HG03575 (cell line): Measurements from ENCODE around the gene MRPL49.
A peak's percentile ranks its signal among the peaks of the same experiment; 100 is the strongest.
"Not testable (repeated sequence)": the region's sequence is repeated elsewhere in the genome, so short reads cannot be mapped to it uniquely, and the experiment has no call there.

Experiments
- ATAC-seq: cut with Tn5 transposase; IDR thresholded peaks from one replicate; pipeline ENCODE4 v1.9.1; 2021; ENCODE audit not compliant: unreplicated experiment, insufficient number of reproducible peaks, low FRiP score; ENCODE audit errors: extremely low read depth

The MRPL49 gene

DNA sequence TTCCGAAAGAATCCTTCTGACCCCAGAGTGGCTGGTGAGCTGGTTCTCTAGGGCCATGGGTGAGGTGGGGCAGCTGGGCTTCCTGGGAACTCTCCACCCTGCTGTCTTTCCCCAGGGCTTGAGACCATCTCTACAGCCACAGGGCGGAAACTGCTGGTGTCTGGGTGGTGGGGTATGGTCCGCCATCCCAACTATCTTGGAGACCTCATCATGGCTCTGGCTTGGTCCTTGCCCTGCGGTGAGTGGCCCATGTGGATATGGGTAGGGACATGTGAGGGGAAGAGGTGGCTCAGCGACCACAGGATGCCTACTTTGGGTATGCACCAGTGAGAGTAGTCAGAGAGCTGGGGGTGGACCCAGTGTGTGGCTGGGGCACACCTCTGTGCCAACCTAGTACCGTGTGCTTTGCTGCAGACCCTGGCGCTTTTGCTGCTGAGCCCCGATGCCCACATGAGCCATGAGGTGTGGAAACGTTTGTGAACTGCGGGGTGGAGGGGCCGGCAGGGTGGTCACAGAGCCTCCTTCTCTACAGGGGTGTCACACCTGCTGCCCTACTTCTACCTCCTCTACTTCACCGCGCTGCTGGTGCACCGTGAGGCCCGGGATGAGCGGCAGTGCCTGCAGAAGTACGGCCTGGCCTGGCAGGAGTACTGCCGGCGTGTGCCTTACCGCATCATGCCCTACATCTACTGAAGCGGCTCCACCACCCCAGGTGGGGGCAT, 6.6 kb upstream of the MRPL49 start:
- no peak for ATAC-seq

DNA sequence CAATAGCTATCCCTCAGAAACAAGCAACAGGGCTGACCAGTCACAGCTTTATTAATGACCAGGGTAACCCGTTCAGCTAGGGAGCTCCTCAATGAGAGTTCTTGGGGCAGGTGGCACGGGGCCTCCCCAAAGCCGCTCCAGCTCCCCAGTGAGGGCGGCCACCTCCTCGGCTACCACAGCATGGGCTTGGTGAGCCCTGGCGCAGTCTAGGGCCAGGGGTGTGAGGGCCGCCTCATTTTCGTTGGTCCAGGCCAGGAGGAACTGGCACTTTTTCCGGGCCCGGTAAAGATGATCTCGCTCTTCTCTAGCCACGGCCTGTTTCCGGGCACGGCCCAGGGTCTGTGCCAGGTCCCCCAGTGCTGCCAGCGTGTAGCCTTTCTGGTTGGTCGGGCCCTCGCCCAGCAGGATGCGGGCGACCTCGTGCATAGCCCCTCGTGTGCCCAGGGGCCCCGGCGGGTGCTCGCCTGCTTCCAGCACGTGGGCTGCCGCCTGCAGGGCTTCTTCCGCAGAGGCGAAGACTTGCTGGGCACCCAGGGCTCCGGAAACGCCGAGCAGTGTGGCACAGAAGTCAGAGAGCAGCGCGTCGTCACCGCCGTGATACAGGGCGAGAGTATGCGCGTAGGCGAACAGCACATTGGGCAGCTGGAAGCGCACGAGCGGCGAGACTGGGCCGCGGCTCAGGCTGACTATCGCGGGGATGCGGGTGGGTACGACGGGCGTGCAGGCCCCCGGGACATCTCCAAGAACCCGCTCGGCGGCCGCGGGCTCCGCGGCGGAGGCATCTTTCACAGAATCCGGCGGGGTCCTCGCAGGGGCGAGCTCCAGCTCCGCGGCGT, 5.5 kb upstream of the MRPL49 start:
- ATAC-seq: no peak

DNA sequence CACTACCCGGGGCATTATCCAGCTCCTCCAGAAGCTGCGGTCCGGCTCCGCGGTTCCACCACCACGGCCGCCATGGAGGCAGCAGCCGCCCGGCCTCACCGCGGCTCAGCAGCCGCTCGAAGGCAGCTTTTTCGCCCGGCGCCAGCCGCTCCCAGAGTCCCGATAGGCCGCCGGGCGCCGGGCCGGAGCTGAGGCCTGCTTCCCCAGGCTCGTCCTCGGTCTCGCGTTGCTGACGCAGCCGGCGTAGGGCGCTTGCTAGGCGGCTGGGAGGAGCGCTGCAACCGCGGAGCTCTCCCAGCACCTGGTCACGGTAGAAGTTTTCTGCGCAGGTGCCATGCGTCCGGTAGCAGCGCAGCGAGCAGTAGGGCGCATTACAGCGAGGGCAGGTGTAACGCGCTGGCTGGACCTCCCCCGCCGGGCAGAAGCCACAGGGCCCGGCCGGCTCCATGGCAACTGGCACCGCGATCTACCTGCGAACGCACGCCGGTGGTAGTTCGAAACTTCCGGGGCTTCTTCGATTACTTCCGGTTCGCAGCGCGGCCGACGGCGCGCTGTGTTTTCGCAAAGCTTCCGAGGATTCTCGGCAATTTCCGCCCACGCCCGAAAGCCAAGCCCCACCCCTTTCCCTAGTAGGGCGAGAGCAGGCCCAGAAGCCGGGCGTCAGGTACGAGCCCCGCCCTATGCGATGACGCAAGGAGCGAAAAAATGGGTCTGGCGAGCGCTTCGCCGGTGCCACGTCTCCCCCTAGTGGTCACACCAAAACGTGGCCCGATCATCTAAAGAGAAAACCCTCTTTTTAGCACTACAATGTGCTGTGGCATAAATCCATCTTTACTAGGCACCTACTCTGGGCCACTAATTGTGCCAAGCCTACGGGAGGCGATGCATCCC, 4.7 kb upstream of the MRPL49 start, which contains the start of gene ZNHIT2:
TSS of gene ZNHIT2 (minus strand) at position 496 of the 891 bp plus-strand sequence. CDS start at position 448, 48 bp downstream.
- ATAC-seq: peak; percentile 31

DNA sequence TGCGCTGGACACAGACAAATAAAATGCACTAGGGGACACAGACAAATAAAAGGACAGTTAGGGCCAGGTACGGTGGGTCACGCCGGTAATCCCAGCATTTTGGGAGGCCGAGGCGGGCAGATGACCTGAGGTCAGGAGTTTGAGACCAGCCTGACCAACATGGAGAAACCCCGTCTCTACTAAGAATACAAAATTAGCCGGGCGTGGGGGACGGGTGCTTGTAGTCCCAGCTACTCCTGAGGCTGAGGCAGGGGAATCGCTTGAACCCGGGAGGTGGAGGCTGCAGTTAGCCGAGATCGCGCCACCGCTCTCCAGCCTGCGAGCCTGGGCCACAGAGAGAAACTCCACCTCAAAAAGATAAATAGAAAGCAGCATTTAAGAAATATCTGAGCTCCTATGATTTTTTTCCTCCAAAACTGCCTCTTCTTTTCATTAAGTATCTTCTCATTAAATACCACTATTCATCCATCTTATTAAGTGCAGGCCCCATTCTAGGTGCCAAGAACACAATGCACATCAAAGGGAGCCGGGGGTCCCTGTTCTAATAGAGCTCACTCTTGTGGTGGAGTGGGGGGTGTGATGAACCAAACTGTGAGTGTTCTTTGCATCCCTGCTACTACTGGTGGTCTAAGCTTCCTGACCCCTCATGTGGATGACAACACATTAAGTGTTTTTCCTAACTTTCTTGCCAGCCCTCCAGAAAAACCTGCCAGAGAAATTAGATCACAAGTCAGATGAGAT, 3.9 kb upstream of the MRPL49 start:
- ATAC-seq: no peak

DNA sequence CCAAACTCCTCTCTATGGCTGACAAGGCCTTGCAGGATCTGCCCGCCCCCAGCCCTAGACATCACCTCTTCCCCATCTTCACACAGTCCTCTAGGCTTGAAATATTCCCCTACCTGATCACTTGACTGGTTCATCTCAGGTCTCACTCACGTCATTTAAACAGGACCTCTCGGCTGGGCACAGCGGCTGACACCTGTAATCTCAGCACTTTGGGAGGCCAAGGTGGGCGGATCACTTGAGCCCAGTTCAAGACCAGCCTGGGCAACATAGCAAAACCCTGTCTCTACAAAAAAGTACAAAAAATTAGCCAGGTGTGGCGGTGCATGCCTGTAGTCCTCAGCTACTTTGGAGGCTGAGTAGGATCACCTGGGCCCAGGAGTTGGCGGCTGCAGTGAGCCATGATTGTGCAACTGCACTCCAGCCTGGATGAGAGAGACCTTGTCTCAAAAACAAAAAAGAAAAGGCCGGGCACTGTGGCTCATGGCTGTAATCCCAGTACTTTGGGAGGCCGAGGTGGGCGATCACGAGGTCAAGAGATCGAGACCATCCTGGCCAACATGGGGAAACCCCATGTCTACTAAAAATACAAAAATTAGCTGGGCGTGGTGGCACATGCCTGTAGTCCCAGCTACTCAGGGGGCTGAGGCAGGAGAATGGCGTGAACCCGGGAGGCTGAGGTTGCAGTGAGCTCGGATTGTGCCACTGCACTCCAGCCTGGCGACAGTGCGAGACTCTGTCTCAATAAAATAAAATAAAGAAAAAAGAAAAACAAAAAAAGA, 3.0 kb upstream of the MRPL49 start:
- not testable (repeated sequence) for ATAC-seq

DNA sequence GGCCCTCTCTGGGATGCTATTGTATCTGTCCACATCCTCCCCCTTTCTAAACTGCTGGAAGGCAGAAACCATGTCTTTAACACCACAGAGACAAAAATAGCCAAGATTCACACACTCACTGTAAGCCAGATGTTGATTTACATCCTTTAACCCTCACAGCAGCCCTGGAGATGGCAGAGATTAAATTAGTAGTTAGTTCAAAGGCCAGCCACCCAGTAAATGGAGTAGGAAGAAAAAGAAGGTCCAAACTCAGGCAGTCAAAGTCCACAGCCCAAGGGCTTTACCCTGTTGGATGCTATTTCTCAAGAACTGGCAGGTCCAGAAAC, 2.5 kb upstream of the MRPL49 start:
- ATAC-seq: no peak

DNA sequence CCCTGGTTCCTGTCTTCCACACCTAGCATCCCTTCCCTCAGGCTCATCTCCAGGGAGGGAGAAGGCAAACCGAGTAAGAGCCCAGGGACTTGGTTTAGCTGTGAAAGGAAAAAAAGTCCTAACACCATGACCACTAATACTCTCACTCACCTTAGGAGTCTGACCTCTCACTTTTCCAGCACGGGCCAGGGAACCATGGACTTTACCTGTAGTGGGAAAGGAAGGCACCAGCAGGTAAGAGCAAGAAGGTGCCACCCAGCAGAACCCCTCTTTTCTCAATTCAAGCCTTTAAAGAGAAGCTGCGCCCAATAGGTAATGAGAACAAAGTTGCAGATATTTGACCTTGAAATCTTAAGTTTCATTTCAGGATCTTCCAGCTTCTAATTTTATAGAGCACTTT, 1.3 kb upstream of the MRPL49 start:
- ATAC-seq: no peak

DNA sequence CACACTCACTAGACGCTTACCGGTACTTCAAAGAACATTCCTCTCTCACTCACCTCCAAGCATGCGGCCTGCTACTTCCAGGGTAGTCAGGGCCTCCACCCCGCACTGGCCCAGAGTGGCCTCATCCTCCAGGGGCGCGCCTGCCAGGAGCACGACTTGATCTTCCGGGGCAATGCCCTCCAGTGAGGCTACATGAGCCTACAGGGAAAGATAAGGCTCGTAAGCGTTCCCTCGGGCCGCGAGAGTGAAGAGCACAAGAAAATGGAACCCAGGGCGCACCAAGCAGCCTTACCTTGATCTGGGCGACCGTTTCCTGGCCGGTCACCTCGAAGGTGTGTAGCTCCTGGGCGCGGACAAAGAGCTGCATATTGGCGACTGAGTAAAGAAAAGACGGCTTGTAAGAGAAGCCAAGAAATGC, 665 bp upstream of the MRPL49 start:
- ATAC-seq: no peak

DNA sequence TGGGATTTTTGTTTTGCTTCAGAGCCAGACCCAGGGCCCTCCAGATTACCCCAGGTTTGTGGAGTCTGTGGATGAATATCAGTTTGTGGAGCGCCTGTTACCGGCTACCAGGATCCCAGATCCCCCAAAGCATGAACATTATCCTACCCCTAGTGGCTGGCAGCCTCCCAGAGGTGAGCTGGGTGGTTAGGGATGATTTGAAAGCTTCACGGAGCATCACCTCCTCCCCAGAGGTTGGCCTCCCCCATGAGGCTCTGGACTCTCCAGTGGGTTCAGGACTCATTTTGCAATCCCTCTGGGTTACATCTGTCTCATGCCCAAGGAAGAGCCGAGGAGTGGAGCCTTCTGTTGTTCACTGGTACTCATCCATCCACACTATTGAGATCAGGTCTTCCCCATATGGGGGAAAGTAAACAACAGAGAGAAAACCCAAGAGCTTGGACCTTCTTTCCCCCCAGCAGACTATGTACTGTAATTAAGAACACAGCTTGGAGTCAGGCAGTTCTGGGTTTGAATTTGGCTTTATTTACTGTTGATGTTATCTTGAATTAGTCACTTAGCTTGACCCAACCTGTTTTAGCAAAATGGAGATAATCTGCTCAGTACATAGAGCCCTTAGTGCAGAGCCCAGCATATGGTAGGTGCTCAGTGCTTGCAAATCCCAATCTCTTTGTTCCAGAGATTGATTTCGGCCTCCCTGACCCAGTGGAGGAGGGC, 2.5 kb downstream of the MRPL49 start:
- no peak for ATAC-seq

DNA sequence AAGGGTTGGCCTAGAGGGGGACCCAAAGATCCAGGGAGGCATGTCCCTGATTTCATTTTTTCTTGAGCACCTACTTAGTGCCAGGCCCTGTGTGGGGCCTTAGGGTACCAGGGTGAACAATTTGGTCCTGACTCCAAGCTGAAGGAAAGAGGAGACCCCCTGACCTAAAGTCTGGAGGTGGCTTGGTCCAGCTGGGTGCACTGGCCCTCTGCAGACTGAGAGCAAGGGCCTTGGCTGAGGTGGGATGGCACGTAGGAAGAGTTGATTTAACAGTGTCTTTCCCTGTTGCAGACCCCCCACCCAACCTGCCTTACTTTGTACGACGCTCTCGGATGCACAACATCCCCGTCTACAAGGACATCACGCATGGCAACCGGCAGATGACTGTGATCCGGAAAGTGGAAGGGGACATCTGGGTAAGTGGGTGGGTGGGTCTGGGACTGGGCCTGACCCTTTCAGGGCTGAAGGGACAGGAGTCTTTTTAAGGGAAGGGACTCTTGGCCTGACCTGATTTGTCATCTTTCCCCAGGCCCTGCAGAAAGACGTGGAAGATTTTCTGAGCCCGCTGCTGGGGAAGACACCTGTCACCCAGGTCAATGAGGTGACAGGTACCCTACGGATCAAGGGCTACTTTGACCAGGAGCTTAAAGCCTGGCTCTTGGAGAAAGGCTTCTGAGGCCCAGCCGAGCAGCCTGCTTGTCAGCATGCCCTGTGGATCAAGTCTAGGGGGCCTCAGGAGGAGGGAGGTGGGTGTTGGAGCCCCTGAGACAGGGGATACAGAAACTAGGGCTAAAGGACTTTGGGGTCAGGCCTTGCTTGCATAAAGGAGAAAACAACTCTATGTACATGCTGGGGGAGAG, 3.3 kb downstream of the MRPL49 start:
- no peak for ATAC-seq

DNA sequence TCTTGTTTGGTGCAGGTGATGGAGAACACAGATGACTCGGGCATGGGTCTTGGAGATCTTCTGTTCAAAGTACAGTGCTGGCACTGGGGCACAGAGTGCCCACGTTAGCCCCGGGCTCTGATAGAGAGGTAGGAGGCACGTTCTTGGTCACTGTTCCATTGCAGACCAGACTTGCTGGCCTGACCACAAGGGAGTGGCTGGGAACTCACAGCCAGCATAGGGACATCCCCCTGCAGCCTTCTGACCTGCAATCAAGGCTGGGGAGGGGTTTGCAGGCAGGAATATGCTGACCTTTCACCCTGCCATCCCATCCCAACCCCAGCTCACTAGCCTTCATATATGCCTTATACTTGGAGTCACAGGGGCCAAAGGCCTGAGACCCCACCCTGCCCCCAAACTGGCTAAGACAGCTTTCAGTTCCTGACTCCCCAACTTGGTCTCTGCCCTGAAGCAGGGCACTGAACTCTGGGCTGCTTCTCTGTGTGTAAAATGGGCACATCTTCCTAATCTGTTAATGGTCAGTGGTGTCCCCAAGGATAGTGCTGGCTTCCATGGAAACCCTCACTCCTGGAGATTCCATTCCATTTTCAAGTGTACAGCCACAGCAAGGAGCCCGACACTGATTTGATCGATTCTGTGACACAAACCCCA, 4.6 kb downstream of the MRPL49 start:
- no peak for ATAC-seq

DNA sequence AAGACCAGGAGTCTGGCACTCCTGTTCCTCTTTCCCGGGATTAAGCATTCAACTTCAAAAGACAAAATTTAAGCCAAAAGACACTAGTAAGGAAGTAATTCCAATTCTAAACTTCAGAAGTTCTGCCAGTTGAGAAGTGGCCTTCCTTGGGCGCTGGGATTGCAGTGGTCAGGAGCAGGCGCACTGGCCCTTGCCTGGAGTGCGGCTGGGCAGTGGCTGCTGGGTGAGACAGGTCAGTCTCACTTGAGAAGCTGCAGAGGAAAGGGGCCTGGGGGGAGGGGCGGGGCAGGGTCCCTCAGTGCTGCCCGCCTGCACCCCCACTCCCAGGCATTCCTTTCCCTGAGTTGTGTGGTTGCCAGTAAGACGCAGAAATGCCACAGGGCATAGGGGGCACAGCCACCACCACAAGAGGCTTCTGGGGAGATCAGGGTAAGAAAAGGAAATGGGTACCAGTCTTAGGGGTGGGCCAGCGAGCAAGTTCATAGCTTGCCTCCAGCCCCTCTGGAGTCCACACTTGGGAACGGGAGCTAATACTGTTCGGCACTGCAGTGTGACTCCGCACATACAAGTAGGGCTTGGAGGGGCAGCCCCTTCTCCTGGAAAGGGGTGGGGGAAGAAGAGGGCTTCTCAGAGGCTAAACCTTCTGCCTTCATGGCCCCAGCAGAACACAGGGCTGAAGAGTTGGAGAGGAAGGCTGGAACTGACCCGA, 5.5 kb downstream of the MRPL49 start:
- no peak for ATAC-seq

DNA sequence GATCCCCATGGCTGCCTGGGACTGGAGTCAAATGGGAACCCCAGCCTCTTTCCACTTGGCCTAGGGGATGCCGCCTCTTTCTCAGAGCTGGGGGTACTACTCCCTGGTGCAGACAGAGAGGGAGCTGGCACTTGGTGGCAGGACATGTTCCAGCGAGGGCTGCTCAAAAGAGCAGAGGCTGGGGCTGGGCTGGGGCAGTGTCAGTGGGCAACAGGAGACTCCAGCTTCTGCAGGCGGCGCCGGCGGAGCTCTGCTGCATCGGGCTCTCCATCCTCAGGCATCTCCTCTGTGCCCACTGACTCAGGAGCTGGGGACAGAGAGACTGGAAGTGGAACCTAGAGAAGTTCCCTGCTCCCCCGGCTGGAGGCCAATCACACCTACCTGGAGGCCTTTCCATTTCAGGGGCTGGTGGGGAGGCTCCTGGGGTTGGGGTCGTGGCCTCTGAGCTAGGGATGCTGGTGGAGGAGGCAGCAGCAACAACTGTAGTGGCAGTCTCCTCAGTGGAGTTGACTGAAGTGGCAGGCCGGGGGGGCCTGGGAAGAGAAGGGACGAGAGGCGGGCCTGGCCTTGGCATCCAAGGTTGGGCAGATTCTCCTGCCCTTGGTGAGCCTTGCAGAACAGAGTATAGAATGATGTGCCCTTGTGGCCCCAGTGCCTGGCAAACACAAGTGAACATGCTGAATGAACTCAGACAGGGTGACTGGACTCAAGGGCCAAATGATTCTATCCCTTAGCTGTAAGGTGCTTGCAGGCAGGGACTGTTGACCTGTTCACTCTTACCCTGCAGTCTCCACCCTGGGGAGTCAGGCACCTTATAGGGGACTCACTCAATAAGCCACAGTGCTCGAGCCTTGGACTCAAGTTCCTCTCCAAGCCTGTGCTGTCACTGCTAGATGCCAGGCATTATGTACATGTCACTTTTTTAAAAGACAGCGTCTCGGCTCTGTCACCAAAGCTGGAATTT, 6.3 kb downstream of the MRPL49 start:
- ATAC-seq: no peak

DNA sequence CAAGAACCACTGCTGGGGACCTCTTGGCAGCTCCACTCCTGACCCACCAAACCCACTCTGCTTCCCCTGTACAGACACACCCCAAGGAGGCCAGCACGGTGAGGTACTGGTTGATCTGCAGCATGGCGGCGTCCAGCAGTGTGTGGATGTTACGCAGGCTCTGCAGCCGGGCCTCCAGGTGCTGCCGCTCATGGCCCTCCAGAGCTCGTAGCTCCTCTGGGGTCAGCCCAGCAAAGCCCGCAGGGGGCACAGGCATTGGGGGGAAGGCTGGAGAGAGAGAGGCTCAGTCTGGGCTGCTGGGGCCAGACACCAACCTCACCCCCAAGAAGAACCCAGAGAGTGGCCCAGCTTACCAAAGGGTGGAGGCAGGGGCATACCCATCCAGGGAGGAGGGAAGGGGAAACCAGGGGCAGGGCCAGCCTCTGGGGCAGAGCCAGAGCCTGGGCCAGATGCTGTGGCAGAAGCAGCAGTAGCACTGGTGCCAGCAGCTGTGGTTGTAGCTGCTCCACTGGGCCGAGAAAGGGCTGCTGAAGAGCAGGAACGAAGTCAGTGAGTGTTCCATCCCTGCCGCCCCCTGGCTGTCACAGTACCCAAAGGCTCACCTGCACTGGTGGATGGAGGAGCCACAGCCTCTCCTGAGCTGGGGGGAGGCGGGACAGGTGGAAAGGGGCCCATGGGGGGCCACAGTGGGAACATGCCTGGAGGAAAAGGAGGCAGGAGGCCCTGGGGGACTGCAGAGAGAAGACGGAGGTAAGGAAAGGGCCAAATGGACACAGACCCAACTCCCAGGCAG, 7.7 kb downstream of the MRPL49 start:
- no peak for ATAC-seq
